Measurements from ENCODE around the gene DNAJC4.

The DNAJC4 gene

GRCh38 chr11:64283092-64283491 is 52.7 kb downstream of the DNAJC4 start:
- no peak for DNase-seq

Measured in T-helper 9 cell (primary cell).